Fibroblast of lung (primary cell): Measurements from ENCODE around the gene FDXACB1.

Experiments used
- EZH2 ChIP-seq: IDR thresholded peaks from 2 replicates; pipeline ENCODE4 v1.5.1; 2012; ENCODE audit warnings: low read length, control low read depth, mild to moderate bottlenecking; ENCODE audit errors: missing control alignments
- TF ChIP-seq, protein P1 (sequence below), 2 donors: IDR thresholded peaks in 1 of 2; conservative IDR thresholded peaks in 1 of 2; 1 replicate in 1 of 2; 2 replicates in 1 of 2; pipeline ENCODE4 v1.5.1; 2011 to 2012; ENCODE audit warnings: low read length in 2 of 2, control low read depth in 1 of 2, inconsistent platforms in 1 of 2, low read depth in 1 of 2, mild to moderate bottlenecking in 1 of 2

GRCh38 chr11:111905411-111905810 lies 26.4 kb upstream of the FDXACB1 start:
- TF ChIP-seq, protein P1, sequence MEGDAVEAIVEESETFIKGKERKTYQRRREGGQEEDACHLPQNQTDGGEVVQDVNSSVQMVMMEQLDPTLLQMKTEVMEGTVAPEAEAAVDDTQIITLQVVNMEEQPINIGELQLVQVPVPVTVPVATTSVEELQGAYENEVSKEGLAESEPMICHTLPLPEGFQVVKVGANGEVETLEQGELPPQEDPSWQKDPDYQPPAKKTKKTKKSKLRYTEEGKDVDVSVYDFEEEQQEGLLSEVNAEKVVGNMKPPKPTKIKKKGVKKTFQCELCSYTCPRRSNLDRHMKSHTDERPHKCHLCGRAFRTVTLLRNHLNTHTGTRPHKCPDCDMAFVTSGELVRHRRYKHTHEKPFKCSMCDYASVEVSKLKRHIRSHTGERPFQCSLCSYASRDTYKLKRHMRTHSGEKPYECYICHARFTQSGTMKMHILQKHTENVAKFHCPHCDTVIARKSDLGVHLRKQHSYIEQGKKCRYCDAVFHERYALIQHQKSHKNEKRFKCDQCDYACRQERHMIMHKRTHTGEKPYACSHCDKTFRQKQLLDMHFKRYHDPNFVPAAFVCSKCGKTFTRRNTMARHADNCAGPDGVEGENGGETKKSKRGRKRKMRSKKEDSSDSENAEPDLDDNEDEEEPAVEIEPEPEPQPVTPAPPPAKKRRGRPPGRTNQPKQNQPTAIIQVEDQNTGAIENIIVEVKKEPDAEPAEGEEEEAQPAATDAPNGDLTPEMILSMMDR (conservative IDR thresholded peaks at IDR 0.05 in 1 of 2, IDR thresholded peaks at IDR 0.05 in 1 of 2; ENCODE audit: low read depth in 1 of 2, low read length in 2 of 2): no peak
- no peak for TF ChIP-seq EZH2
